ENCODE results near the gene CRIP2.

GRCh38 chr14:105425823-105426247, 48.8 kb upstream of the CRIP2 start:
- TF ChIP-seq CTCF (conservative IDR thresholded peaks at IDR 0.05; ENCODE audit: low read depth, low read length) (no peak), EZH2 (IDR thresholded peaks at IDR 0.05; ENCODE audit: borderline replicate concordance, low read depth, low read length, poor library complexity, severe bottlenecking) (no peak)

Measured in A673 (cell line).